WERI-Rb-1 (cell line): ENCODE data around the gene SSNA1.
A peak's percentile ranks its signal among the peaks of the same experiment; 100 is the strongest.

ENCODE experiments used
- DNase-seq: peaks from one replicate; pipeline ENCODE4 v3.0.0-alpha.2; 2020
- H3K27ac ChIP-seq: fragments of 250-450 bp; sonication (Bioruptor Pico); 2 replicates; pipeline ENCODE4 v1.5.1; 2020; ENCODE audit warnings: mild to moderate bottlenecking, moderate library complexity
- H3K27me3 ChIP-seq: fragments of 250-450 bp; sonication (Bioruptor Pico); 2 replicates; pipeline ENCODE4 v1.5.1; 2021; ENCODE audit warnings: mild to moderate bottlenecking, low read depth, moderate library complexity; ENCODE audit not compliant: insufficient read depth, severe bottlenecking
- H3K36me3 ChIP-seq: fragments of 250-450 bp; sonication (Bioruptor Pico); 2 replicates; pipeline ENCODE4 v1.5.1; 2020; ENCODE audit warnings: mild to moderate bottlenecking, moderate library complexity
- H3K4me3 ChIP-seq: 2 replicates; pipeline ENCODE4 v1.5.1; 2011; ENCODE audit warnings: low read depth, mild to moderate bottlenecking, control low read depth, low read length
- H3K9me3 ChIP-seq: fragments of 250-450 bp; sonication (Bioruptor Pico); 2 replicates; pipeline ENCODE4 v1.5.1; 2021; ENCODE audit warnings: mild to moderate bottlenecking, moderate library complexity; ENCODE audit not compliant: severe bottlenecking
- TF ChIP-seq, protein P1 (sequence below): IDR thresholded peaks from 2 replicates; pipeline ENCODE4 v1.5.1; 2011; ENCODE audit warnings: low read depth, mild to moderate bottlenecking, control low read depth, inconsistent platforms, low read length

SSNA1 gene

DNA sequence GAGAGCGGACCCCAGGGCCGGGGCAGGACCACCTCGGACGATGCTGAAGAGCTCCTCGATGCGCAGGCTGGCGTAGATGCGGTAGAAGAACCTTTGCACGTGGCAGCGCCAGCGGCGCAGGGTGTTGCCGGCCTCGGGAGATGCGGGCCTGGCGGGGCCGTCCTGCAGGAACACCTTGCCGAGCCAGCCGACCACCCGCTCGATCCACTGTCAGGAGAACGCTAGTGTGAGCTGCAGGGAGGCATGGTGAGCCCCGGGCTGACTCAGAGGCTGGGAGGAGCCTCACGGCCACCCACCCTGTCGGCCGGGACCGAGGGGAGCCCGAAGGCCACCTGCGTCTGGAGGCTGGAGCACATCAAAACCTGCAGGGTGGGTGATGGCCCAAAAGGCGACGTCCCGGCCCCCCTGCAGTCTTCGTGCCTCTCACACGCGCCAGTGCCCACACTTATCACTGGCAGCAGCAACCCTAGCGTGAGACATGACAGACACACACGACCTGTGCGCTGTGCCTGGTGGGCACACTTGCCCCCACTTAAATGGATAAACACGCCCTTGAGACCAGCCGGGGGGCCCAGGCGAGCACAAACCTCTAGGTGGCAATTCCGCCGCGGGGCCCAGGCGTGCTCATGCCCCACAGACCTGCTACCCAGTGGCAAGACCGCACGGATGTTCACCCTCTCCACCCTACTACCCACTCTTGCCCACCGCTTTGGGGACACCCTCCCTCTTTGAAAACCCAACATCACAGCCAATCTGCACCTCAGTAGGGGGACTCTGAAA is 3.4 kb upstream of the SSNA1 start:
- Histone ChIP-seq H3K36me3 (peaks cover 3% of the 10 kb centered on the region; the same call in 1 of the 2 replicates), H3K27me3 (no peaks in the 10 kb centered on the region), H3K27ac (no peak overlapping the region), H3K9me3 (no peaks in the 10 kb centered on the region), H3K4me3 (no peak overlapping the region)
- TF ChIP-seq, protein P1, sequence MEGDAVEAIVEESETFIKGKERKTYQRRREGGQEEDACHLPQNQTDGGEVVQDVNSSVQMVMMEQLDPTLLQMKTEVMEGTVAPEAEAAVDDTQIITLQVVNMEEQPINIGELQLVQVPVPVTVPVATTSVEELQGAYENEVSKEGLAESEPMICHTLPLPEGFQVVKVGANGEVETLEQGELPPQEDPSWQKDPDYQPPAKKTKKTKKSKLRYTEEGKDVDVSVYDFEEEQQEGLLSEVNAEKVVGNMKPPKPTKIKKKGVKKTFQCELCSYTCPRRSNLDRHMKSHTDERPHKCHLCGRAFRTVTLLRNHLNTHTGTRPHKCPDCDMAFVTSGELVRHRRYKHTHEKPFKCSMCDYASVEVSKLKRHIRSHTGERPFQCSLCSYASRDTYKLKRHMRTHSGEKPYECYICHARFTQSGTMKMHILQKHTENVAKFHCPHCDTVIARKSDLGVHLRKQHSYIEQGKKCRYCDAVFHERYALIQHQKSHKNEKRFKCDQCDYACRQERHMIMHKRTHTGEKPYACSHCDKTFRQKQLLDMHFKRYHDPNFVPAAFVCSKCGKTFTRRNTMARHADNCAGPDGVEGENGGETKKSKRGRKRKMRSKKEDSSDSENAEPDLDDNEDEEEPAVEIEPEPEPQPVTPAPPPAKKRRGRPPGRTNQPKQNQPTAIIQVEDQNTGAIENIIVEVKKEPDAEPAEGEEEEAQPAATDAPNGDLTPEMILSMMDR, result no peak
- DNase-seq, result no peak

DNA sequence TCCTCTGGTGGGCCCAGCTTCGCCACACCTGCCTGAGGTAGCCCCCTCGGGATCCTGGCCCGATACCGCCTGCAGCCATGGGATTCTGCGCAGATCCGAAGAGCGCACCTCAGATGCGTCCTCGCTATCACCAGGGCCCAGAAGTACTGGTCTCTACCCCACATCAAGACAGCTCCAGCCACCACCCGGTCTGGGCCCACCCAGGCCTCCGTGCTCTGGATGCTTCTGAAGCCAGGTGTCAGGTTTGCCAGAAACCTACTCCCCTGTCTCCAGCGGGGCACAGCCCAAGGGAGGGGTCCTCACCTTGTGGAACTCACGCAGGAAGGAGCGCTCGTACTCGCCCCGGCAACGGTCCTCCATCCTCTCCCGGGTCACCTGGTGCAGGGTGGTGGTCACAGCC is 2.6 kb upstream of the SSNA1 start:
- Histone ChIP-seq H3K27ac (no peak overlapping the region), H3K36me3 (peaks cover 4% of the 10 kb centered on the region; the same call in 1 of the 2 replicates), H3K4me3 (no peak overlapping the region), H3K27me3 (no peaks in the 10 kb centered on the region), H3K9me3 (no peaks in the 10 kb centered on the region)
- DNase-seq, result no peak
- TF ChIP-seq, protein P1, result no peak

DNA sequence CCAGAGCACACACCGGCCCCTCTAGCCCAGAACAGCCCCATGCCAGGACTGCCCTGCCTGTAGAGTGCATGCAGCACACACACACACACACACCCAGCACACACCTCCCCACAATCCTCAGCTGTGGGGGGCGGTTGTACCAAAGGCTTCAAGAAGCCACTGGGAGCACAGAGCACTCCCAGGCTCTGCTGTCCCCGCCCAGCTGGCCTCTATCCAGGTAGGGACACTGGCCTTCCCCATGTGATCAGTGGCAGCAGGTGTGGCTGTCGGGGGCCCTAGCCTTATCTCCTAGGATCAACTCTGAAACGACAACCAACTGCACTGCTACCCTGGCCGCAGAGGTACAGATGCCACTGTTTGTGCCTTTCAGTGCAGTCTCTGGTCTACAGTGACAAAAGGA is 2.1 kb upstream of the SSNA1 start:
- TF ChIP-seq, protein P1, result no peak
- no peak overlapping the region for H3K27ac ChIP-seq
- no peak overlapping the region for H3K4me3 ChIP-seq
- no peak for DNase-seq
- no peaks in the 10 kb centered on the region for H3K27me3 ChIP-seq
- peaks cover 4% of the 10 kb centered on the region; the same call in 1 of the 2 replicates for H3K36me3 ChIP-seq
- H3K9me3 ChIP-seq, result no peaks in the 10 kb centered on the region

DNA sequence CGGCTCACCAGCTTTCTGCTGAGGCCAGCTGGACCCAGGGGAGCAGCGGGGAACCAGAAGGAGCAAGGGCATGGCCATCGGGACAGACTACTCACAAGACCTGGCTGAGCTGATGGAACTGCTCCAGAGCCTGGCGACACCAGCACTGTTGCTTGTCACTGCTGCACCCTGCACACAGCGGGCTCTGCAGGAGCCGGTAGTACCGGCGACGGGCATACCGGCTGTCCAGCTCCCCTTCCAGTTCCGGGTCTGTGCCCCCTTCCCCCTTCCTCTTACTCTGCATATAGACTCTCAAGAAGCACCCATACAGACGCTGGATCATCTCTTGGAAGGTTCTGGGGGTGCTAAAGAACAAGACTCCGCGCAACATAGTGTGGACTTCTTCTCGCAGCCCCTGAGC is 1.1 kb upstream of the SSNA1 start:
- peak overlapping the region; percentile 60 for H3K4me3 ChIP-seq
- no peaks in the 10 kb centered on the region for H3K9me3 ChIP-seq
- DNase-seq, result no peak
- H3K36me3 ChIP-seq, result peaks cover 4% of the 10 kb centered on the region; the same call in 1 of the 2 replicates
- H3K27ac ChIP-seq, result no peak overlapping the region
- TF ChIP-seq, protein P1, result no peak
- no peaks in the 10 kb centered on the region for H3K27me3 ChIP-seq

DNA sequence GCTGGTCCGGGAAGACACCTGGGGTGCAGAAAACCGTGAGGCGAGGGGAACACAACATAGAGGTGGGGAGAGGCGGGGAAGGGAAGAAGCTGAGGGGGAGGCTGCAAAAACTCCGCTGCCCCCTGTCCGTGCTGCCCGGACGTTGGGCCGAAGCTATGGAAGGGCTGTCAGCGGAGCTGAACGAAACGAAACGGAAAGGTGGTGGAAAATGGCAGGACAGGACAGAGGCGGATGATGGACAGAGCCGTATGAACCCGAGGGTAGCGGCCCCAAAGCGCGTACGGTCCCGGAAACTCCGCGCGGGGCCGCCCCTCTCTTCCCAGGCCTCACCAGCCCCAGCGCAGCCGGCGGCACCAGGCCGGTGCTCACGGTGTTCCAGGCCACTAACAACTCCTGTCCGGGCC is 388 bp upstream of the SSNA1 start:
- H3K27me3 ChIP-seq, result no peaks in the 10 kb centered on the region
- peaks cover 4% of the 10 kb centered on the region; the same call in 1 of the 2 replicates for H3K36me3 ChIP-seq
- H3K27ac ChIP-seq, result peak overlapping the region; percentile 87
- TF ChIP-seq, protein P1, result no peak
- H3K4me3 ChIP-seq, result peak overlapping the region; percentile 60
- no peak for DNase-seq
- H3K9me3 ChIP-seq, result no peaks in the 10 kb centered on the region
